TTC549 (cell line): Measurements from ENCODE around the gene SMAP1.

ENCODE experiments used
- FAIRE-seq: peaks from 2 replicates; lab custom pipeline; 2012; peaks lifted over from hg19 to GRCh38; lab: Jason Lieb, UNC

SMAP1 gene

GRCh38 chr6:70843328-70843918 is 175.7 kb downstream of the SMAP1 start:
- FAIRE-seq: no peak

- FAIRE-seq: no peak
Observed at GRCh38 chr6:70844301-70844700, 176.6 kb downstream of the SMAP1 start.

- no peak for FAIRE-seq
Observed at GRCh38 chr6:70846207-70846835, 178.6 kb downstream of the SMAP1 start.

GRCh38 chr6:70847106-70848084 is 179.7 kb downstream of the SMAP1 start:
- no peak for FAIRE-seq

- no peak for FAIRE-seq
Observed at GRCh38 chr6:70849348-70850069, 181.8 kb downstream of the SMAP1 start.

GRCh38 chr6:70852667-70853246 is 185.1 kb downstream of the SMAP1 start:
- no peak for FAIRE-seq

GRCh38 chr6:70857387-70858077 is 189.8 kb downstream of the SMAP1 start:
- FAIRE-seq: no peak

GRCh38 chr6:70860045-70860444 is 192.4 kb downstream of the SMAP1 start:
- FAIRE-seq: no peak

GRCh38 chr6:70860920-70861319 is 193.2 kb downstream of the SMAP1 start:
- FAIRE-seq: no peak

GRCh38 chr6:70863343-70863742 is 195.7 kb downstream of the SMAP1 start:
- no peak for FAIRE-seq

- FAIRE-seq: no peak
Observed at GRCh38 chr6:70864401-70864800, 196.7 kb downstream of the SMAP1 start.

- no peak for FAIRE-seq
Observed at GRCh38 chr6:70872469-70872868, 204.8 kb downstream of the SMAP1 start.

- FAIRE-seq: no peak
Observed at GRCh38 chr6:70874181-70874913, 206.7 kb downstream of the SMAP1 start.

- FAIRE-seq: no peak
Observed at GRCh38 chr6:70879496-70879895, 211.8 kb downstream of the SMAP1 start.

GRCh38 chr6:70884074-70884983 is 216.6 kb downstream of the SMAP1 start:
- peak; percentile 71 for FAIRE-seq

GRCh38 chr6:70886071-70886470 is 218.4 kb downstream of the SMAP1 start:
- FAIRE-seq: no peak

- FAIRE-seq: no peak
Observed at GRCh38 chr6:70886661-70887060, 219.0 kb downstream of the SMAP1 start.

- no peak for FAIRE-seq
Observed at GRCh38 chr6:70889270-70889669, 221.6 kb downstream of the SMAP1 start.

GRCh38 chr6:70894001-70894400 is 226.3 kb downstream of the SMAP1 start:
- no peak for FAIRE-seq

- no peak for FAIRE-seq
Observed at GRCh38 chr6:70900047-70900446, 232.4 kb downstream of the SMAP1 start.
